H9 (cell line): ENCODE results near the gene ZNRF4. TPM values are rescaled to one million over a fixed set of nuclear protein-coding genes. Genes with fewer than 3 reads are reported as not detected.

Source experiments
- DNase-seq: peaks from one replicate; pipeline ENCODE4 v3.0.0-alpha.2; 2017
- H2AFZ ChIP-seq: one replicate; pipeline ENCODE4 v1.6.1; 2013; ENCODE audit warnings: mild to moderate bottlenecking, low read length, control low read depth, moderate library complexity
- H2AK5ac ChIP-seq: 2 replicates; pipeline ENCODE4 v1.6.1; 2013; ENCODE audit warnings: low read length, control low read depth, mixed read lengths; ENCODE audit not compliant: insufficient read length
- H2BK120ac ChIP-seq: one replicate; pipeline ENCODE4 v1.6.1; 2013; ENCODE audit warnings: low read depth, mild to moderate bottlenecking, low read length, control low read depth, inconsistent platforms; ENCODE audit not compliant: poor library complexity, severe bottlenecking
- H2BK12ac ChIP-seq: 2 replicates; pipeline ENCODE4 v1.6.1; 2013; ENCODE audit warnings: low read length, control low read depth, mixed read lengths, low read depth; ENCODE audit not compliant: insufficient read length
- H2BK15ac ChIP-seq: 2 replicates; pipeline ENCODE4 v1.6.1; 2013; ENCODE audit warnings: low read depth, low read length, control low read depth
- H2BK20ac ChIP-seq: one replicate; pipeline ENCODE4 v1.6.1; 2013; ENCODE audit warnings: low read depth, mild to moderate bottlenecking, low read length, control low read depth, inconsistent platforms; ENCODE audit not compliant: poor library complexity, severe bottlenecking
- H2BK5ac ChIP-seq: 2 replicates; pipeline ENCODE4 v1.6.1; 2013; ENCODE audit warnings: low read length, control low read depth, mixed read lengths; ENCODE audit not compliant: insufficient read length
- H3K14ac ChIP-seq: 2 replicates; pipeline ENCODE4 v1.6.1; 2013; ENCODE audit warnings: low read length, control low read depth; ENCODE audit not compliant: insufficient read depth
- H3K18ac ChIP-seq: 2 replicates; pipeline ENCODE4 v1.6.1; 2013; ENCODE audit warnings: low read depth, mild to moderate bottlenecking, mixed read lengths, low read length, control low read depth; ENCODE audit not compliant: insufficient read length
- H3K23ac ChIP-seq: 2 replicates; pipeline ENCODE4 v1.6.1; 2013; ENCODE audit warnings: low read length, control low read depth, mixed read lengths, low read depth; ENCODE audit not compliant: insufficient read length
- H3K23me2 ChIP-seq: 2 replicates; pipeline ENCODE4 v1.6.1; 2013; ENCODE audit warnings: low read depth, mild to moderate bottlenecking, mixed read lengths, low read length, control low read depth; ENCODE audit not compliant: insufficient read length, poor library complexity, severe bottlenecking
- H3K27ac ChIP-seq: 2 replicates; pipeline ENCODE4 v1.5.1; 2013; ENCODE audit warnings: low read length, control low read depth, mixed read lengths, low read depth; ENCODE audit not compliant: insufficient read length
- H3K27me3 ChIP-seq: 2 replicates; pipeline ENCODE4 v1.6.1; 2013; ENCODE audit warnings: low read length, control low read depth, inconsistent platforms; ENCODE audit not compliant: insufficient read depth
- H3K4ac ChIP-seq: 2 replicates; pipeline ENCODE4 v1.6.1; 2013; ENCODE audit warnings: low read depth, mild to moderate bottlenecking, control low read depth, inconsistent platforms, low read length, moderate library complexity
- H3K4me1 ChIP-seq: 2 replicates; pipeline ENCODE4 v1.6.1; 2013; ENCODE audit warnings: low read length, control low read depth, inconsistent platforms; ENCODE audit not compliant: insufficient read depth
- H3K4me2 ChIP-seq: 2 replicates; pipeline ENCODE4 v1.6.1; 2013; ENCODE audit warnings: low read length, control low read depth, mixed read lengths; ENCODE audit not compliant: insufficient read length, insufficient read depth
- H3K56ac ChIP-seq: 2 replicates; pipeline ENCODE4 v1.6.1; 2013; ENCODE audit warnings: low read depth, mild to moderate bottlenecking, mixed read lengths, low read length, control low read depth; ENCODE audit not compliant: insufficient read length
- H3K79me1 ChIP-seq: 2 replicates; pipeline ENCODE4 v1.6.1; 2013; ENCODE audit warnings: low read depth, mild to moderate bottlenecking, moderate library complexity, low read length, control low read depth, inconsistent platforms; ENCODE audit not compliant: insufficient read depth, poor library complexity, severe bottlenecking
- H3K79me2 ChIP-seq: 2 replicates; pipeline ENCODE4 v1.6.1; 2013; ENCODE audit warnings: low read length, control low read depth, inconsistent platforms; ENCODE audit not compliant: insufficient read depth
- H3K9ac ChIP-seq: 2 replicates; pipeline ENCODE4 v1.6.1; 2013; ENCODE audit warnings: low read length, control low read depth, mixed read lengths; ENCODE audit not compliant: insufficient read length; ENCODE audit errors: extremely low read depth
- H3K9me3 ChIP-seq: one replicate; pipeline ENCODE4 v1.6.1; 2013; ENCODE audit warnings: low read depth, low read length, inconsistent platforms; ENCODE audit not compliant: control insufficient read depth
- H3T11ph ChIP-seq: one replicate; pipeline ENCODE4 v1.6.1; 2013; ENCODE audit warnings: mild to moderate bottlenecking, low read length, control low read depth, inconsistent platforms
- H4K20me1 ChIP-seq: one replicate; pipeline ENCODE4 v1.6.1; 2013; ENCODE audit not compliant: control insufficient read depth, insufficient read length, insufficient read depth
- H4K5ac ChIP-seq: 2 replicates; pipeline ENCODE4 v1.6.1; 2013; ENCODE audit warnings: low read depth, mild to moderate bottlenecking, mixed read lengths, low read length, control low read depth; ENCODE audit not compliant: insufficient read length
- H4K8ac ChIP-seq: replicated peaks from 2 replicates; pipeline ENCODE4 v1.6.1; 2013; ENCODE audit warnings: low read length, control low read depth, mixed read lengths, low read depth; ENCODE audit not compliant: insufficient read length
- H4K91ac ChIP-seq: 2 replicates; pipeline ENCODE4 v1.6.1; 2013; ENCODE audit warnings: low read depth, mild to moderate bottlenecking, moderate library complexity, mixed read lengths, low read length, control low read depth; ENCODE audit not compliant: insufficient read length
- H3K27ac Mint-ChIP-seq, 3 experiments: 2 replicates in 2 of 3; 3 replicates in 1 of 3; pipeline ENCODE4 v1.8.0; 2020 to 2021; ENCODE audit warnings: mixed read lengths in 3 of 3, mild to moderate bottlenecking in 1 of 3, moderate library complexity in 1 of 3
- H3K27me3 Mint-ChIP-seq: 2 replicates; pipeline ENCODE4 v1.8.0; 2021; ENCODE audit warnings: low read depth, mild to moderate bottlenecking, moderate library complexity, mixed read lengths
- H3K36me3 Mint-ChIP-seq, 3 experiments: 2 replicates in 2 of 3; 3 replicates in 1 of 3; pipeline ENCODE4 v1.8.0; 2020 to 2021; ENCODE audit warnings: low read depth in 3 of 3, mixed read lengths in 3 of 3; ENCODE audit not compliant: insufficient read depth in 1 of 3
- H3K4me1 Mint-ChIP-seq, 2 experiments: 2 replicates each; pipeline ENCODE4 v1.8.0; 2020; ENCODE audit warnings: mixed read lengths in 2 of 2
- H3K4me3 Mint-ChIP-seq, 2 experiments: 2 replicates in 1 of 2; 3 replicates in 1 of 2; pipeline ENCODE4 v1.8.0; 2020 to 2021; ENCODE audit warnings: mild to moderate bottlenecking in 2 of 2, mixed read lengths in 2 of 2, moderate library complexity in 1 of 2
- H3K9me3 Mint-ChIP-seq, 2 experiments: 2 replicates in 1 of 2; 3 replicates in 1 of 2; pipeline ENCODE4 v1.8.0; 2020; ENCODE audit warnings: mild to moderate bottlenecking in 2 of 2, mixed read lengths in 2 of 2, moderate library complexity in 1 of 2
- WGBS: extraction: QIAGEN DNeasy Blood & Tissue Kit; methylation state at CpG from one replicate; pipeline ENCODE4 v1.1.7; 2013; ENCODE audit warnings: missing lambda C conversion rate, low lambda C conversion rate, mixed read lengths; ENCODE audit not compliant: insufficient read length; ENCODE audit errors: extremely low coverage; 5-methylcytosine and 5-hydroxymethylcytosine counted together
- total RNA-seq: library from RNA; stranded (reverse); gene quantifications from 2 replicates; pipeline ENCODE4 v1.2.1, GENCODE V29; 2021
- TF ChIP-seq, protein P1 (sequence below): fragments of 200-600 bp; sonication (generic); conservative IDR thresholded peaks from 3 replicates; pipeline ENCODE4 v1.8.0; 2021; ENCODE audit warnings: antibody characterized with exemption, mild to moderate bottlenecking

ZNRF4 gene
- total RNA-seq, 1 experiment from 2014 or later, result not detected

- Histone ChIP-seq H4K5ac (no peak overlapping the region), H3K27ac (no peak overlapping the region), H3K27me3 (peaks cover 20% of the 10 kb centered on the region), H3K4ac (no peak overlapping the region), H2BK5ac (no peak overlapping the region), H3K23ac (no peak overlapping the region), H2AK5ac (no peak overlapping the region), H2BK120ac (no peak overlapping the region), H2BK20ac (no peak overlapping the region), H2AFZ (no peak overlapping the region), H3K4me2 (no peak overlapping the region), H3K9me3 (peaks cover 7% of the 10 kb centered on the region), H4K20me1 (no peaks in the 10 kb centered on the region), H2BK15ac (no peak overlapping the region), H3K79me2 (no peaks in the 10 kb centered on the region), H4K8ac (no peak overlapping the region), H3K14ac (no peak overlapping the region), H3K18ac (no peak overlapping the region), H3K79me1 (no peaks in the 10 kb centered on the region), H3K23me2 (no peaks in the 10 kb centered on the region), H2BK12ac (no peak overlapping the region), H3T11ph (no peak overlapping the region), H3K56ac (no peak overlapping the region), H4K91ac (no peak overlapping the region), H3K9ac (no peak overlapping the region), H3K4me1 (no peaks in the 10 kb centered on the region)
- peaks cover 38 to 41% of the 10 kb centered on the region in 2 experiments for H3K9me3 Mint-ChIP-seq
- DNase-seq, result peak; percentile 52
- TF ChIP-seq, protein P1, sequence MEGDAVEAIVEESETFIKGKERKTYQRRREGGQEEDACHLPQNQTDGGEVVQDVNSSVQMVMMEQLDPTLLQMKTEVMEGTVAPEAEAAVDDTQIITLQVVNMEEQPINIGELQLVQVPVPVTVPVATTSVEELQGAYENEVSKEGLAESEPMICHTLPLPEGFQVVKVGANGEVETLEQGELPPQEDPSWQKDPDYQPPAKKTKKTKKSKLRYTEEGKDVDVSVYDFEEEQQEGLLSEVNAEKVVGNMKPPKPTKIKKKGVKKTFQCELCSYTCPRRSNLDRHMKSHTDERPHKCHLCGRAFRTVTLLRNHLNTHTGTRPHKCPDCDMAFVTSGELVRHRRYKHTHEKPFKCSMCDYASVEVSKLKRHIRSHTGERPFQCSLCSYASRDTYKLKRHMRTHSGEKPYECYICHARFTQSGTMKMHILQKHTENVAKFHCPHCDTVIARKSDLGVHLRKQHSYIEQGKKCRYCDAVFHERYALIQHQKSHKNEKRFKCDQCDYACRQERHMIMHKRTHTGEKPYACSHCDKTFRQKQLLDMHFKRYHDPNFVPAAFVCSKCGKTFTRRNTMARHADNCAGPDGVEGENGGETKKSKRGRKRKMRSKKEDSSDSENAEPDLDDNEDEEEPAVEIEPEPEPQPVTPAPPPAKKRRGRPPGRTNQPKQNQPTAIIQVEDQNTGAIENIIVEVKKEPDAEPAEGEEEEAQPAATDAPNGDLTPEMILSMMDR, result peak; percentile 60; the same call in 2 of the 3 replicates
- no CpG with 5 or more reads among the region's 2 CpGs for WGBS
- no peak overlapping the region for H3K27ac Mint-ChIP-seq
- no peak overlapping the region for H3K4me3 Mint-ChIP-seq
- peaks cover 6 to 18% (median 12%) of the 10 kb centered on the region in 3 experiments for H3K36me3 Mint-ChIP-seq
- peaks cover 91% of the 10 kb centered on the region for H3K27me3 Mint-ChIP-seq
- H3K4me1 Mint-ChIP-seq, result peaks cover 5% of the 10 kb centered on the region in 2 experiments
Observed at GRCh38 chr19:5504114-5504513, 48.9 kb downstream of the ZNRF4 start.

Other genes with a start within 250 kb of the ZNRF4 start
- gene PTPRS, start 114.6 kb upstream of the ZNRF4 start, total RNA-seq, result 182 and 186 TPM in 2 replicates
- 0.17 and 0.18 TPM in 2 replicates for gene TINCR, start 112.5 kb downstream of the ZNRF4 start, total RNA-seq
- 70.3 and 76.1 TPM in 2 replicates for gene SAFB2, start 167.4 kb downstream of the ZNRF4 start, total RNA-seq
- gene SAFB, start 167.7 kb downstream of the ZNRF4 start, total RNA-seq, result 107 and 110 TPM in 2 replicates
- gene MICOS13, start 225.1 kb downstream of the ZNRF4 start, total RNA-seq, result 23.4 and 23.8 TPM in 2 replicates
- gene HSD11B1L, start 225.6 kb downstream of the ZNRF4 start, total RNA-seq, result 8.0 and 9.3 TPM in 2 replicates
- 1,066 and 1,074 TPM in 2 replicates for gene RPL36, start 234.9 kb downstream of the ZNRF4 start, total RNA-seq